Common myeloid progenitor, CD34-positive (primary cell): Measurements from ENCODE around the gene RAB11FIP2.

Source experiments
- CTCF ChIA-PET: fragments of 350-600 bp; sonication (Branson Sonifier 250); formaldehyde crosslinking; loops from one replicate; lab custom pipeline; 2021; ENCODE audit warnings: antibody characterized with exemption; lab: Charles Lee
- POLR2A ChIA-PET: fragments of 350-600 bp; sonication (Branson Sonifier 250); formaldehyde crosslinking; loops from one replicate; lab custom pipeline; 2021; ENCODE audit warnings: antibody characterized with exemption; lab: Charles Lee
- DNase-seq, 3 donors: peaks; one replicate each; pipeline versions ENCODE4 v3.0.0 to v3.0.0-alpha.2; 2013
- H3K27ac ChIP-seq, 2 experiments: 1 replicate in 1 of 2; 2 replicates in 1 of 2; pipeline ENCODE4 v1.7.0; 2013; ENCODE audit warnings: inconsistent platforms in 2 of 2, low read length in 2 of 2, mild to moderate bottlenecking in 2 of 2, low read depth in 1 of 2, moderate library complexity in 1 of 2; ENCODE audit not compliant: severe bottlenecking in 2 of 2, insufficient read depth in 1 of 2, poor library complexity in 1 of 2
- H3K27me3 ChIP-seq, 5 experiments: replicated peaks in 2 of 5; 1 replicate in 3 of 5; 2 replicates in 2 of 5; pipeline versions ENCODE4 v1.6.1 to v1.7.0; 2013; ENCODE audit warnings: low read length in 4 of 5, mild to moderate bottlenecking in 2 of 5, moderate library complexity in 2 of 5, inconsistent platforms in 1 of 5; ENCODE audit not compliant: insufficient read depth in 5 of 5, control insufficient read depth in 4 of 5
- H3K36me3 ChIP-seq, 4 experiments: 1 replicate in 2 of 4; 2 replicates in 2 of 4; pipeline versions ENCODE4 v1.6.1 to v1.7.0; 2013; ENCODE audit warnings: low read length in 3 of 4, control low read depth in 1 of 4, mild to moderate bottlenecking in 1 of 4; ENCODE audit not compliant: control insufficient read depth in 4 of 4, insufficient read depth in 4 of 4
- H3K4me1 ChIP-seq, 4 experiments: 1 replicate in 3 of 4; 2 replicates in 1 of 4; pipeline versions ENCODE4 v1.6.1 to v1.7.1; 2013; ENCODE audit warnings: low read length in 3 of 4, mild to moderate bottlenecking in 3 of 4, control low read depth in 1 of 4, inconsistent platforms in 1 of 4, moderate library complexity in 1 of 4; ENCODE audit not compliant: control insufficient read depth in 4 of 4, insufficient read depth in 4 of 4; ENCODE audit errors: control extremely low read depth in 1 of 4
- H3K4me3 ChIP-seq, 7 experiments: 1 replicate in 4 of 7; 2 replicates in 3 of 7; pipeline versions ENCODE4 v1.5.1 to v1.7.0; 2013; ENCODE audit warnings: mild to moderate bottlenecking in 7 of 7, low read length in 6 of 7, moderate library complexity in 6 of 7, inconsistent platforms in 2 of 7, low read depth in 2 of 7, control low read depth in 1 of 7; ENCODE audit not compliant: insufficient read depth in 4 of 7, control insufficient read depth in 1 of 7; ENCODE audit errors: extremely low read depth in 1 of 7
- H3K9me3 ChIP-seq, 5 experiments: 1 replicate in 4 of 5; 2 replicates in 1 of 5; pipeline versions ENCODE4 v1.6.1 to v1.7.1; 2013; ENCODE audit warnings: low read length in 4 of 5, mild to moderate bottlenecking in 2 of 5, inconsistent platforms in 1 of 5, low read depth in 1 of 5, moderate library complexity in 1 of 5; ENCODE audit not compliant: control insufficient read depth in 4 of 5, insufficient read depth in 2 of 5; ENCODE audit errors: control extremely low read depth in 1 of 5
- WGBS: methylation state at CpG from one replicate; pipeline ENCODE4 v1.1.5; 2013; ENCODE audit not compliant: insufficient coverage; 5-methylcytosine and 5-hydroxymethylcytosine counted together

The RAB11FIP2 gene

GRCh38 chr10:118045837-118046394 is 825 bp downstream of the RAB11FIP2 start:
- POLR2A ChIA-PET: no interaction called here
- peak overlapping the region; percentile 64 to 85 for H3K27ac ChIP-seq
- no peaks in the 10 kb centered on the region for H3K27me3 ChIP-seq

GRCh38 chr10:118045158-118045836 is 1.4 kb downstream of the RAB11FIP2 start:
- Histone ChIP-seq H3K27me3 (no peaks in the 10 kb centered on the region), H3K27ac (peak overlapping the region in 1 of 2 experiments; percentile 85), H3K36me3 (peaks cover 0 to under 1% (median 0%) of the 10 kb centered on the region in 4 experiments), H3K9me3 (no peaks in the 10 kb centered on the region), H3K4me3 (peak overlapping the region in 5 of 7 experiments; percentile 72 to 91 (median 86)), H3K4me1 (peaks cover 0 to 24% (median 13%) of the 10 kb centered on the region in 4 experiments)
- ChIA-PET POLR2A (no interaction called here), CTCF (interaction anchor here (1.2 kb wide), 1 partner anchor 9 kb away, joined by 3 read pairs; no protein-coding TSS in a partner anchor)
- peak in 1 of 3 donors; percentile 2 for DNase-seq
- WGBS: 86% methylated on average over 5 of the region's 8 CpGs

More at GRCh38 chr10:118045837-118046394, 825 bp downstream of the RAB11FIP2 start:
- Histone ChIP-seq H3K4me3 (peak overlapping the region; percentile 72 to 92 (median 86)), H3K9me3 (no peaks in the 10 kb centered on the region), H3K36me3 (no peaks in the 10 kb centered on the region), H3K4me1 (peaks cover 0 to 24% (median 13%) of the 10 kb centered on the region in 4 experiments)
- 0% methylated on average over 12 of the region's 14 CpGs for WGBS
- CTCF ChIA-PET: interaction anchor here (1.2 kb wide), 1 partner anchor 10 kb away, joined by 3 read pairs; no protein-coding TSS in a partner anchor
- DNase-seq: peak in 2 of 3 donors; percentile 22 to 43

GRCh38 chr10:118042827-118043242 is 3.9 kb downstream of the RAB11FIP2 start:
- no peak overlapping the region for H3K27ac ChIP-seq
- DNase-seq: no peak
- no peak overlapping the region for H3K4me3 ChIP-seq
- no peaks in the 10 kb centered on the region for H3K27me3 ChIP-seq
- ChIA-PET POLR2A (no interaction called here), CTCF (interaction anchor here (0.8 kb wide), 1 partner anchor 19 kb away, joined by 3 read pairs; no protein-coding TSS in a partner anchor)
- H3K36me3 ChIP-seq: peaks cover 0 to 6% (median 4%) of the 10 kb centered on the region in 4 experiments
- H3K9me3 ChIP-seq: no peaks in the 10 kb centered on the region
- peaks cover 0 to 24% (median 13%) of the 10 kb centered on the region in 4 experiments for H3K4me1 ChIP-seq
- 100% methylated on average over 1 of the region's 2 CpGs for WGBS

GRCh38 chr10:118042336-118042735 is 4.4 kb downstream of the RAB11FIP2 start:
- Histone ChIP-seq H3K9me3 (no peaks in the 10 kb centered on the region), H3K36me3 (peaks cover 0 to 8% (median 4%) of the 10 kb centered on the region in 4 experiments), H3K27me3 (no peaks in the 10 kb centered on the region), H3K4me3 (no peak overlapping the region), H3K27ac (no peak overlapping the region), H3K4me1 (peaks cover 0 to 23% (median 13%) of the 10 kb centered on the region in 4 experiments)
- ChIA-PET CTCF (interaction anchor here (0.8 kb wide), 1 partner anchor 18 kb away, joined by 3 read pairs; no protein-coding TSS in a partner anchor), POLR2A (no interaction called here)
- peak in 1 of 3 donors; percentile 8 for DNase-seq

- POLR2A ChIA-PET: no interaction called here
- DNase-seq: no peak
- no CpG with 5 or more reads among the region's 2 CpGs for WGBS
- CTCF ChIA-PET: no interaction called here
- Histone ChIP-seq H3K4me1 (peaks cover 0 to 23% (median 13%) of the 10 kb centered on the region in 4 experiments), H3K9me3 (no peaks in the 10 kb centered on the region), H3K27me3 (no peaks in the 10 kb centered on the region), H3K27ac (no peak overlapping the region), H3K36me3 (peaks cover 0 to 8% (median 4%) of the 10 kb centered on the region in 4 experiments), H3K4me3 (no peak overlapping the region)
These were observed 5.4 kb downstream of the RAB11FIP2 start for GRCh38 chr10:118041316-118041715.

GRCh38 chr10:118036281-118036875 is 10.4 kb downstream of the RAB11FIP2 start:
- CTCF ChIA-PET: interaction anchor here (0.9 kb wide), 1 partner anchor 9 kb away, joined by 3 read pairs; no protein-coding TSS in a partner anchor
- Histone ChIP-seq H3K36me3 (peaks cover 7 to 15% (median 8%) of the 10 kb centered on the region in 4 experiments), H3K4me1 (peaks cover 6 to 25% (median 14%) of the 10 kb centered on the region in 4 experiments), H3K27me3 (no peaks in the 10 kb centered on the region), H3K27ac (no peak overlapping the region), H3K4me3 (no peak overlapping the region), H3K9me3 (no peaks in the 10 kb centered on the region)
- POLR2A ChIA-PET: no interaction called here
- no peak for DNase-seq
- 92% methylated on average over 2 of the region's 4 CpGs for WGBS
